Lower lobe of right lung (tissue), 2 donors: ENCODE results near the gene KCTD5. TPM values are rescaled to one million over a fixed set of nuclear protein-coding genes. Genes with fewer than 3 reads are reported as not detected.

Experiments
- ATAC-seq, 2 donors: fragments of 200-7000 bp; cut with Tn5 transposase; one replicate each; pipeline ENCODE4 v1.9.1; 2020 to 2022; ENCODE audit warnings: mild to moderate bottlenecking in 2 of 2, moderate library complexity in 2 of 2
- DNase-seq: peaks from one replicate; pipeline ENCODE4 v3.0.0-alpha.2; 2020
- H3K27ac ChIP-seq: fragments of 200-600 bp; one replicate; pipeline ENCODE4 v1.8.0; 2022
- H3K27me3 ChIP-seq: fragments of 200-600 bp; one replicate; pipeline ENCODE4 v1.8.0; 2022; ENCODE audit warnings: low read depth
- H3K36me3 ChIP-seq: fragments of 200-600 bp; one replicate; pipeline ENCODE4 v1.8.0; 2022; ENCODE audit warnings: mild to moderate bottlenecking
- H3K4me1 ChIP-seq: fragments of 200-600 bp; one replicate; pipeline ENCODE4 v1.8.0; 2022
- H3K4me3 ChIP-seq: fragments of 200-600 bp; one replicate; pipeline ENCODE4 v1.8.0; 2022; ENCODE audit warnings: mild to moderate bottlenecking
- H3K9me3 ChIP-seq: fragments of 200-600 bp; one replicate; pipeline ENCODE4 v1.8.0; 2022
- CTCF ChIP-seq: fragments of 200-600 bp; IDR thresholded peaks from one replicate; pipeline ENCODE4 v1.8.0; 2022; ENCODE audit warnings: antibody characterized with exemption, mild to moderate bottlenecking
- intact Hi-C: fragments of 100-400 bp; cut with DNase I; formaldehyde crosslinking; loops from one replicate; pipeline ENCODE4 v1.11.0; 2022
- total RNA-seq: library from RNA; stranded (reverse); fragmentation: NEBNext Ultra II Directional; extraction: Animal tissue kit (Norgen Biotek cat#: 25700); gene quantifications from one replicate; pipeline ENCODE4 v1.2.1, GENCODE V29; 2021
- donor health status: DM: no; HTN: yes; CAD: no; lungs with severe emphysema.

KCTD5 gene
- total RNA-seq, 1 donor from 2014 or later = 24.8 TPM

DNA sequence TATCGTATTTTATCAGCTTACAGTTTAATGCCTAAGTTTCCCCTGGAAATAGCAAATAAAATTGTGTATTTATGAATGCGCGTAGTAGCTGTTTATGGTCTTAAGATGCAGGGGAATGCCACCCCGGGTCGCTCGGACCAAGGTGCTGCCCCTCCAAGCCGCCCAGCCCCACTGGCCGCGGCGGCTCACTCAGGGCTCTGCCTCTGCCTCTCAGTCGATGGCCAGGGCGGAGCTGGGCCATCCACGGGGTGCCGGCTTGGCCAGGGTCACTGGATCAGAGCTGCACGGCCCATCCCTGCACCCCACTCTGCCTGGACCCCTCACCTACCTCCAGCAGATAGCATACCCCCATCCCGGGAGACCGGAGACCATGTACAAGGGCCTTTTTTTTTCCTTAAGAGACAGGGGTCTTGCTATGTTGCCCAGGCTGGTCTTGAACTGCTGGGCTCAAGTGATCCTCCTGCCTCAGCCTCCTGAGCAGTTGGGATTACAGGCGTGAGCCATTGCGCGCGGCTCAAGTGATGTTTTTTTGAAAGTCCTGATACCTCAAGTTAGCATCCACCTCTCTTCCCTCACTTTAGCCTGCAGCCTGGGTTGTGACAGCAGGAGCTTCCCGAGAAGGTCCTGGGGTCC lies 26.7 kb downstream of the KCTD5 start:
- H3K36me3 ChIP-seq = peaks cover 55% of the 10 kb centered on the region

DNA sequence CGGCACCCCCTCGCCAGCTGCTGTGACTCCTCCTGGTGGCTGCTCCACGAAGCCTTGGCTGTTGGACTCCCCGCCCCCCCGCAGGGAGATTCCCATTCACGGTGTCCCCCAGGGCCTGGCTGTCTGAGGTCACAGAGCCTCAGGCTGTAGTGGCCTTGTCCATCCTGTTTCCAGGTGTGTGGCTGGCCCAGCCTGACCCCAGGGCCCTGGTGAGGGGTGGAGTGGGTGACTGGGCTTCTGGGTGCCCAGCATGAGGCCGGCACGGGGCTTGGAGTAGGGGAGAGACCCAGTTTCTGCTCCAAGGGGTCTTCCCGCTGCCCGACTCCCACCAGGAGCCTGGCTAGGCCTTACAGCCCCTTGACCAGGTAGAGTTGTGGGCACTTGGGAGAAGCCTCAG lies 27.3 kb downstream of the KCTD5 start:
- no peaks in the 10 kb centered on the region for H3K9me3 ChIP-seq
- no peak overlapping the region for H3K27ac ChIP-seq
- TF ChIP-seq CTCF = no peak

More for the DNA sequence above, 26.7 kb downstream of the KCTD5 start:
- no peaks in the 10 kb centered on the region for H3K9me3 ChIP-seq
- no peak overlapping the region for H3K4me3 ChIP-seq
- intact Hi-C loops = no loop called here
- TF ChIP-seq CTCF = no peak
- no peaks in the 10 kb centered on the region for H3K4me1 ChIP-seq
- no peak overlapping the region for H3K27ac ChIP-seq
- H3K27me3 ChIP-seq = no peaks in the 10 kb centered on the region
- ATAC-seq = no peak
- no peak for DNase-seq

GRCh38 chr16:2710021-2710710 lies 27.8 kb downstream of the KCTD5 start:
- no peak for DNase-seq
- no peaks in the 10 kb centered on the region for H3K4me1 ChIP-seq
- TF ChIP-seq CTCF = no peak
- no peak for ATAC-seq
- no peaks in the 10 kb centered on the region for H3K27me3 ChIP-seq
- H3K27ac ChIP-seq = no peak overlapping the region
- H3K4me3 ChIP-seq = no peak overlapping the region
- H3K36me3 ChIP-seq = peaks cover 46% of the 10 kb centered on the region
- intact Hi-C loops = no loop called here
- H3K9me3 ChIP-seq = no peaks in the 10 kb centered on the region

More for the DNA sequence above, 27.3 kb downstream of the KCTD5 start:
- DNase-seq = no peak
- H3K4me1 ChIP-seq = no peaks in the 10 kb centered on the region
- peaks cover 52% of the 10 kb centered on the region for H3K36me3 ChIP-seq
- H3K27me3 ChIP-seq = no peaks in the 10 kb centered on the region
- intact Hi-C loops = no loop called here
- no peak for ATAC-seq
- no peak overlapping the region for H3K4me3 ChIP-seq

- TF ChIP-seq CTCF = no peak
- H3K27ac ChIP-seq = no peak overlapping the region
- peaks cover 2% of the 10 kb centered on the region for H3K27me3 ChIP-seq
- no peaks in the 10 kb centered on the region for H3K9me3 ChIP-seq
- H3K4me3 ChIP-seq = no peak overlapping the region
- peaks cover 40% of the 10 kb centered on the region for H3K36me3 ChIP-seq
- DNase-seq = no peak
- ATAC-seq = no peak
- H3K4me1 ChIP-seq = peaks cover 3% of the 10 kb centered on the region
- intact Hi-C loops = no loop called here
Observed at GRCh38 chr16:2710711-2711231, 28.4 kb downstream of the KCTD5 start.

DNA sequence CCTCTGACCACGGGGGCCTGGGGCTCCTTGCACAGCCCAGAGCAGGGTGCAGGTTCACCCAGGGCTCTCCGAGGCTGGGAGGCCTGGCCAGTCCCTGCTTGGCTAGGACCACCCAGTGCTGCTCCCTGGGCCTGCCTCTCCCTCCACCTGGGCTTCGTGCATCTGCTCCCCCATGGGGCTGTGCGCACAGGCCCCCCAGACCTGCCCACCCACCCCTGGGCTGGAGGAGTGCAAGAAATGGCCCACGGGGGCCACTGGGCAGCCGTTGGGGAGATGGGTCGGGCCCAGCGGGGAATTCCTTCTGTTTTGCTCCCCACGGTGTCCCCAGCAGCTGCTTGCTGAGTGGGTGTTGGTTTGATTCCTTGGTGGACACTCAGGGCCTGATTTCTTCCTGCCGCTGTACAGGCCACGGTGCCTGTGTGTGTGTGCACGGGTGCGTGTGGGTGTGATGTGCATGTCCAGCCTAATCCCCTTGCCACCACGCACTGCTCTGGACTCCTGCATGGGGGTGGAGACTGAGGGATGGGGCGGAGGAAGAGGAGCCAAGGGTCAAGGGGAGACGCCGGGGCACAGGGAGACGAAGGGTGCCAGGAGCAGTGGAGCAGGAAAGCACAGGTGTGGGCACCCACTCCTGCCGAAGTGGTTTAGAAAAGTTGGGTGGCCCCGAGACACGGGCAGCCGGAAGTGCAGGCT lies 29.2 kb downstream of the KCTD5 start:
- intact Hi-C loops = no loop called here
- peaks cover 6% of the 10 kb centered on the region for H3K27me3 ChIP-seq
- H3K36me3 ChIP-seq = peaks cover 34% of the 10 kb centered on the region
- no peaks in the 10 kb centered on the region for H3K9me3 ChIP-seq
- no peak overlapping the region for H3K4me3 ChIP-seq
- DNase-seq = no peak
- TF ChIP-seq CTCF = no peak
- ATAC-seq = no peak
- H3K27ac ChIP-seq = no peak overlapping the region
- H3K4me1 ChIP-seq = peaks cover 5% of the 10 kb centered on the region
